Progenitor cell of endocrine pancreas (in vitro differentiated cells): ENCODE data around the gene C14orf119. TPM values are rescaled to one million over a fixed set of nuclear protein-coding genes. Genes with fewer than 3 reads are reported as not detected.
A peak's percentile ranks its signal among the peaks of the same experiment; 100 is the strongest.
"Not testable (repeated sequence)": the region's sequence is repeated elsewhere in the genome, so short reads cannot be mapped to it uniquely, and the experiment has no call there.

ENCODE experiments used
- DNase-seq: peaks from one replicate; pipeline ENCODE4 v3.0.0; 2021; ENCODE audit warnings: low spot score; ENCODE audit not compliant: unreplicated experiment
- H3K27ac Mint-ChIP-seq: 2 replicates; pipeline ENCODE4 v1.8.0; 2021; ENCODE audit warnings: mild to moderate bottlenecking, moderate library complexity, mixed read lengths
- H3K27me3 Mint-ChIP-seq: 2 replicates; pipeline ENCODE4 v1.8.0; 2021; ENCODE audit warnings: mixed read lengths
- H3K36me3 Mint-ChIP-seq: 2 replicates; pipeline ENCODE4 v1.8.0; 2022; ENCODE audit warnings: mixed read lengths; ENCODE audit not compliant: insufficient read depth
- H3K4me1 Mint-ChIP-seq: 2 replicates; pipeline ENCODE4 v1.8.0; 2021; ENCODE audit warnings: low read depth, mixed read lengths
- H3K4me3 Mint-ChIP-seq: 2 replicates; pipeline ENCODE4 v1.8.0; 2021; ENCODE audit warnings: low read depth, mild to moderate bottlenecking, moderate library complexity, mixed read lengths
- H3K9me3 Mint-ChIP-seq: 2 replicates; pipeline ENCODE4 v1.8.0; 2021; ENCODE audit warnings: low read depth, mixed read lengths
- total RNA-seq: library from RNA; stranded (reverse); gene quantifications from 2 replicates; pipeline ENCODE4 v1.2.1, GENCODE V29; 2021
- TF ChIP-seq, protein P1 (sequence below): fragments of 200-600 bp; sonication (generic); IDR thresholded peaks from one replicate; pipeline ENCODE4 v1.5.0; 2021; ENCODE audit warnings: antibody characterized with exemption, mild to moderate bottlenecking; ENCODE audit not compliant: unreplicated experiment

C14orf119 gene
- total RNA-seq, 1 donor from 2014 or later: 45.8 TPM

DNA sequence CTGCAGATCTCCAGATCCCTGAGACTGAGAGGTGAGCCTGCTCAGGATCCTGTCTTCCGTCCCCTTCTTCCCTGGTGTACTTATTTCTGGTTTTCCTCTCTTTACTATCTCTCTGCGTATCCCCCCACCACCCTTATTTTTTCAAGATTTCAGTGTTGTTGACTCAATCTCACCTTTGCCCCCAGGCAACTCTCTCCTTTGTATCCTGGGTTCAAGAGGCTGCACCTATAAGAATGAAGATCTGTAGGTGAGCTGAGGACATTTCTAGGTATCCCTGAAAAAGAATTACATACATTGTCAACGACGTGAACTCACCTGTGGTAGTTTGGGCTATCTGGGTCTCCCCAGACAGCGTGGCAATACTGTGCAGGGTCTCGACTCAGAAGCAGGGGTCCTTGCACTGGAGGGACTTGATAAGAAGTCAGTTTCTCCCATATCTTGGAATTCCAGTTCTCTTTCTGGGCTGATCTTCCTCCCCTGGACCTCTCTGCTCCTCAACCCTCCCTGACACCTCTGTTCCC, 8.8 kb downstream of the C14orf119 start:
- Mint-ChIP-seq H3K9me3 (no peaks in the 10 kb centered on the region), H3K36me3 (no peaks in the 10 kb centered on the region), H3K27ac (peak overlapping the region; percentile 8), H3K4me1 (peaks cover 12% of the 10 kb centered on the region), H3K4me3 (no peak overlapping the region), H3K27me3 (peaks cover 14% of the 10 kb centered on the region)
- DNase-seq: no peak
- TF ChIP-seq, protein P1, sequence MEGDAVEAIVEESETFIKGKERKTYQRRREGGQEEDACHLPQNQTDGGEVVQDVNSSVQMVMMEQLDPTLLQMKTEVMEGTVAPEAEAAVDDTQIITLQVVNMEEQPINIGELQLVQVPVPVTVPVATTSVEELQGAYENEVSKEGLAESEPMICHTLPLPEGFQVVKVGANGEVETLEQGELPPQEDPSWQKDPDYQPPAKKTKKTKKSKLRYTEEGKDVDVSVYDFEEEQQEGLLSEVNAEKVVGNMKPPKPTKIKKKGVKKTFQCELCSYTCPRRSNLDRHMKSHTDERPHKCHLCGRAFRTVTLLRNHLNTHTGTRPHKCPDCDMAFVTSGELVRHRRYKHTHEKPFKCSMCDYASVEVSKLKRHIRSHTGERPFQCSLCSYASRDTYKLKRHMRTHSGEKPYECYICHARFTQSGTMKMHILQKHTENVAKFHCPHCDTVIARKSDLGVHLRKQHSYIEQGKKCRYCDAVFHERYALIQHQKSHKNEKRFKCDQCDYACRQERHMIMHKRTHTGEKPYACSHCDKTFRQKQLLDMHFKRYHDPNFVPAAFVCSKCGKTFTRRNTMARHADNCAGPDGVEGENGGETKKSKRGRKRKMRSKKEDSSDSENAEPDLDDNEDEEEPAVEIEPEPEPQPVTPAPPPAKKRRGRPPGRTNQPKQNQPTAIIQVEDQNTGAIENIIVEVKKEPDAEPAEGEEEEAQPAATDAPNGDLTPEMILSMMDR: no peak

DNA sequence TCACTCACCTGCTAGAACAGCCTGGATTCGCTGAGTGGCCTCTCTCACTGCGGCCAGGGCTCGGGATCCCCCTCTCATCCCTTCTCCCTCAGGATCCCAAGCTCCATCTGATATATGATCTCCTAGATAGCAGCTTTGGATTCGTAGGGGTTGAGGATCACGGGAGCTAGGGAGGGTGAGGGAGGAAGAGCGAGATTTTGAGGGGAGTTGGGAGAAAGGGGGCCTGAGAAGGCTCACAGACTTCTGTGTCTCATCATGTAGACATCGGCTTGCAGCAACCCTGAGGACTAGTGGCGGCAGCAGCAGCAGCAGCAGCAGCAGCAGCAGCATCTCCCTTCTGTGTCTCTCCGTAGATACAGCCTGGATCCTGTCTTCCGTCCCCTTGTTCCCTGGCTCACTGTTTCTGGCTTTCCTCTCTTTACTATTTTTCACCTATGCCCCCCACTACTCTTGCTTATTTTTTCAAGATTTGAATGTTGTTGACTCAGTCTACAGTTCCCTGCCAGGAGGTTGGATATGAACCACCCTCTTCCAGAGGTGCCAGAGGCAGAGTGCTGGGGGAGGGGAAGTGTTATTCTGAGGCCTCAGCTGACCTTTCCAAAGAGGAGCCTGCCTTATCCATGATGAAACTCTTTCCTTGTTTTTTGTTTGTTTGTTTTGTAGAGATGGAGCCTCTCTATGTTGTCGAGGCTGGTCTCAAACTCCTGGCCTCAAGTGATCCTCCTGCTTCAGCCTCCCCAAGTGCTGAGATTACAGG, 9.5 kb downstream of the C14orf119 start, which contains the start of gene CIROP:
Gene CIROP (minus strand): TSS at position 399 of the 757 bp plus-strand sequence. CDS start 69 bp downstream, at position 330.
- no peak for DNase-seq
- TF ChIP-seq, protein P1: no peak
- no peaks in the 10 kb centered on the region for H3K9me3 Mint-ChIP-seq
- H3K36me3 Mint-ChIP-seq: no peaks in the 10 kb centered on the region
- H3K27me3 Mint-ChIP-seq: peaks cover 14% of the 10 kb centered on the region
- H3K27ac Mint-ChIP-seq: peak within 1 kb of the TSS; percentile 44
- peaks cover 12% of the 10 kb centered on the region for H3K4me1 Mint-ChIP-seq
- H3K4me3 Mint-ChIP-seq: no peak within 1 kb of the TSS

DNA sequence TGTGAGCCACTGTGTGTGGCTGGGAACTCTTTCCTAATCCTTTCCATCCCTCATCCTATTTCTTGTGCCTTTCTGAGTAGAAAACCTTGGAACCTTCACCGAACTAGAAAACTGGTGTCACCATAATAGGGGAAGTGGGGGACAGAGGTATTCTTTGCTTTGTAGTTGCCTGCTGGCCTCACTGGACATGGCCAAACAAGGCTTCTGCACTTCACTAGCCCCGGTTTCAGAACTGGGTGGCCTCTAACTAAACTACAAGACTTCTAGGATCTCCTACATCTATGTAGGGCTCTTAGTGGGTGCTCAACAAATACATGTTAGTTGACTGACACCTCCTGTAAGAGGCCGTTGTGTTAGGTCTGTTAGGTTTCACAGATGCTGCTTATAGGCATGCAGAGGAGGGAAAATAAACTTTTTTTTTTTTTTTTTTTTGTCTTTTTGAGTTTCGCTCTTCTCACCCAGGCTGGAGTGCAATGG, 10.1 kb downstream of the C14orf119 start:
- H3K27me3 Mint-ChIP-seq: peaks cover 14% of the 10 kb centered on the region
- H3K4me1 Mint-ChIP-seq: peaks cover 12% of the 10 kb centered on the region

DNA sequence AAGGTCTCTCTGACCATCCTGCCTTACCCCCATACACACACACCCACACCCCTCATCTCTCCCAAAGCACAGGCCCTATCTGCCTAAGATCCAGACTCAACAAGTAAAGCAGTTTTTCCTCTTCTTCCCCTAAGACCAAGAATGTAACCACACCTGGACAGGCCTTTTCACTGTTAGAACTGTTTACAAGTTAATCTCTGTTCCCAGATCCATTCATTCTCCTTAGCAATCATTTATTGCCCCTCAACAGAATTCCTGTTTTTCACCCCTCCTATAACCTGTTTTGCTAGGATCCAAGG, 11.4 kb downstream of the C14orf119 start:
- Mint-ChIP-seq H3K36me3 (no peaks in the 10 kb centered on the region), H3K9me3 (no peaks in the 10 kb centered on the region), H3K4me3 (no peak overlapping the region), H3K27ac (peak overlapping the region; percentile 64), H3K27me3 (peaks cover 14% of the 10 kb centered on the region), H3K4me1 (peaks cover 12% of the 10 kb centered on the region)
- DNase-seq: no peak
- TF ChIP-seq, protein P1: no peak

More for the DNA sequence above, 10.1 kb downstream of the C14orf119 start:
- H3K36me3 Mint-ChIP-seq: no peaks in the 10 kb centered on the region
- no peak overlapping the region for H3K27ac Mint-ChIP-seq
- TF ChIP-seq, protein P1: no peak
- no peak for DNase-seq
- no peaks in the 10 kb centered on the region for H3K9me3 Mint-ChIP-seq
- no peak overlapping the region for H3K4me3 Mint-ChIP-seq

DNA sequence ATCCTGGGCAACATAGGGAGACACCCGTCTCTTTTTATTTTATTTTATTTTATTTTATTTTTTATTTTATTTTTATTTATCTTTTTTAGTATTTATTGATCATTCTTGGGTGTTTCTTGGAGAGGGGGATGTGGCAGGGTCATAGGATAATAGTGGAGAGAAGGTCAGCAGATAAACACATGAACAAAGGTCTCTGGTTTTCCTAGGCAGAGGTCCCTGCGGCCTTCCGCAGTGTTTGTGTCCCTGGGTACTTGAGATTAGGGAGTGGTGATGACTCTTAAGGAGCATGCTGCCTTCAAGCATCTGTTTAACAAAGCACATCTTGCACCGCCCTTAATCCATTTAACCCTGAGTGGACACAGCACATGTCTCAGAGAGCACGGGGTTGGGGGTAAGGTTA, 12.3 kb downstream of the C14orf119 start:
- H3K27ac Mint-ChIP-seq, H3K36me3 Mint-ChIP-seq: not testable (repeated sequence)
- peaks cover 14% of the 10 kb centered on the region for H3K27me3 Mint-ChIP-seq

DNA sequence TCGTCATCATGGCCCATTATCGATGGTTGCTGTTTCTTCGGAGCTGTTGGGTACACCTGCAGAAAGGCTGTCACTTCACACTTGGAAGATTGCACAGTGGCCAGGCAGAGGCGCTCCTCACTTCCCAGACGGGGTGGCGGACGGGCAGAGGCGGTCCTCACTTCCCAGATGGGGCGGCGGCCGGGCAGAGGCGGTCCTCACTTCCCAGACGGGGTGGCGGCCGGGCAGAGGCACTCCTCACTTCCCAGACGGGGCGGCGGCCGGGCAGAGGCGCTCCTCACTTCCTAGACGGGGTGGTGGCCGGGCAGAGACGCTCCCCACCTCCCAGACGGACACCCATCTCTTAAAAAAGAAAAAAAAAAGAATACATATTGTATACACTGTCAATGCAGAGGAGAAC, 12.9 kb downstream of the C14orf119 start:
- H3K4me3 Mint-ChIP-seq, H3K27ac Mint-ChIP-seq, DNase-seq, H3K9me3 Mint-ChIP-seq, H3K36me3 Mint-ChIP-seq: not testable (repeated sequence)
- peaks cover 14% of the 10 kb centered on the region for H3K27me3 Mint-ChIP-seq
- H3K4me1 Mint-ChIP-seq: peaks cover 12% of the 10 kb centered on the region

More for the DNA sequence above, 12.3 kb downstream of the C14orf119 start:
- H3K9me3 Mint-ChIP-seq, DNase-seq, H3K4me3 Mint-ChIP-seq: not testable (repeated sequence)
- H3K4me1 Mint-ChIP-seq: peaks cover 12% of the 10 kb centered on the region
